CD4-positive, alpha-beta T cell treated with Interleukin-15 for 1 hour (primary cell): Measurements from ENCODE around the gene FBXL13.
A peak's percentile ranks its signal among the peaks of the same experiment; 100 is the strongest.
"Not testable (repeated sequence)": the region's sequence is repeated elsewhere in the genome, so short reads cannot be mapped to it uniquely, and the experiment has no call there.

Source experiments
- DNase-seq: peaks from one replicate; pipeline ENCODE4 v3.0.0-alpha.2; 2020

Gene FBXL13

DNA sequence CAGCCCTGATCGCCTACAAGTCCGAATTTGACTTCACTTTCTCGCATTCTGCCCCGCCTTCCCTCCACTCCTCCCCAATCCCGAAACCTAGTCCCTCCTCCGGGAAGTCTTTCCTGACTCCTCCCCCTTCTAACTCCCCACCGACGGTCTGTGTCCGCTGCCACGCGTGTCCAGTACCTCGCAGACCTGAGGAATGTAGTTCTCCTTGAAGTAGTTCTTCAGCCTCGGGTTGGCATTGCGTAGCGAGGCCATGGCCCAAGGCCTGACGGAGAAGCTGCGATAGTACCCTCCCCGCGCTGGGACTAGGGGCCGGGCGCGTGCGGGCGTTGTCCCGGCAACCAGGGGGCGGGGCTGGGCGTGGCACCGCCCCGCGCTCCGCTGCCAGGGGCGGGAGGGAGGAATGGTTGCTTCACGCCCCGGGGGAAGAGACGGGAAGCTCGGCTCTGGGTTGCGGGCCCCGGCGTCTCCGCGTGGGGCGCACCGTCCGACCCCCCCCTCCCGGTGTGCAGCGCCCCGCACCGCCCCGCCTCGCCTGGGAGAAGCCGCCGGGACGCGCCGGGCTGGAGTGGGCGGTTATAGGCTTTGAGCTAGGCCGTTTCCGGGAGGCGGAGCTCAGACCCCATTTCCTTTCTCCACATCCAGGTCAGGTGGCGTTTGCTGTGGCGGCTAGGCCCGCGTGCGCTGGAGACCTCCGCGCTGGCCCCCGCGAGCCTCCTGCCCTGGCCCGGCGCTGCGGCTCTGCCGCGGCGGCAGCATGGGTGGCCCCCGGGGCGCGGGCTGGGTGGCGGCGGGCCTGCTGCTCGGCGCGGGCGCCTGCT, at the start of gene FBXL13, which contains the start of gene ARMC10:
Gene FBXL13 (minus strand): TSS at position 278 of the 818 bp plus-strand sequence.
Gene ARMC10 (plus strand): TSS at position 622 of the 818 bp plus-strand sequence. CDS start 133 bp downstream, at position 755.
- DNase-seq, result peak; percentile 91

- no peak for DNase-seq
Measured at GRCh38 chr7:103123529-103123928, 48.9 kb upstream of the FBXL13 start.

DNA sequence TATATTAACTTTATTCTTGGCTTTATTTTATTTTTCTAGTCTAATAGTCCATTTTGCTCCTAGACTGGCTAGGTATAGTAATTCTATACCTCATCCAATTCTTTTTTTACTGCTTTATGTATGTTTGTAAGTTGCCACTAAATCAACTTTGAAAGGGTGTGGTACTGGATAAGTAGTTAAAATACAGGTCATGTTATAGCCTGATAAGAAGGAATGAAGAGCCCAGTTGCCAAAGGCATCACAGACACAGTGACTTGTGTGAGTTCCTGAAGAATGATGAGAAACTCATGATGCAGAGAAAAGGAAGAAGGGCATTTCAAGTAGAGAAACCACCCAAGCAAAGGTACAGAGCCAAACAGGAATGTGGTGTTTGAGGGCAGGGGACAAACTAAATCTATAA, 47.0 kb upstream of the FBXL13 start:
- DNase-seq, result no peak

- DNase-seq, result no peak
Measured at GRCh38 chr7:103120362-103120761, 45.8 kb upstream of the FBXL13 start.

DNA sequence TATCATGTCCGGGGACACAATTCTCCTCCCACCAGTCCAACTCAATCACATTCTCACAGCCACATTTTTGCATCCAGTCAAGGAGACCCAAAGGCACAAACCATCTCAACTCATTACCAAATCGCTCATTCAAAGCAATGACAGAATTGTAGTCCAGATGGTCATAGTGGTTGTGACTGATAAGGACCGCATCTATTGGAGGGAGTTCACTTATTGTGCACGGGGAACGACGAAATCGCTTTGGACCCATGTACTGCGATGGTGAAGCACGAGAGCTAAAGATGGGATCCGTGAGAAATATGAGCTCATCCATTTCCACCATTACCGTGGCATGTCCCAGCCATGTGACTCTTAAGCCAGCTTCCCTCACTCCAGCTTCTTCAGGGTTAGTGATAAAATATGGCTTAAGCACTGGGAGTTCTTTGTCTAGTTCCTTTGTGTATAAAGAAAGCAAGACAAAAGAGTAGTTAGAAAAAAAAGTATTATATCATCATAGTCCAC, 45.2 kb upstream of the FBXL13 start:
- DNase-seq, result no peak

DNA sequence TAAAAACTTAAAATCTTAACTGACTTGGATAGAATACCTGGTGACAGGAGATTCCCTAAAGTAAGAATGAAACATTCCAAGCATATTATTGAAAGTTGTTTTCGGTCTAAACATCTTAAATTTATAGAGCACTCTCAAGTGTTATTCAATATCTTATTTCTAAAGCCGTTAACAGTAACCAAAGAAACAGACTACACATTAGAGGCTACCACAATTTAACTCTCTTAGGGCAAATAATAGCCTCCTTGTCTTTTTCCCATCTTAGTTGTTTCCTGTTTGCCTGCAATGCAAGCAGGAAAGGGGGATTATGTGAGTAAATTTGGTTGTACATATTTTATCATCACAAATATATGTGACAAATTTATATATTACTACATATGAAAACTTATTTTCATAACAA, 42.9 kb upstream of the FBXL13 start:
- no peak for DNase-seq

- DNase-seq, result no peak
Measured at GRCh38 chr7:103116991-103117390, 42.4 kb upstream of the FBXL13 start.

GRCh38 chr7:103116511-103116910, 41.9 kb upstream of the FBXL13 start:
- no peak for DNase-seq

- DNase-seq, result no peak
Measured at GRCh38 chr7:103115771-103116170, 41.2 kb upstream of the FBXL13 start.

GRCh38 chr7:103114576-103115008, 40.0 kb upstream of the FBXL13 start:
- DNase-seq, result no peak

DNA sequence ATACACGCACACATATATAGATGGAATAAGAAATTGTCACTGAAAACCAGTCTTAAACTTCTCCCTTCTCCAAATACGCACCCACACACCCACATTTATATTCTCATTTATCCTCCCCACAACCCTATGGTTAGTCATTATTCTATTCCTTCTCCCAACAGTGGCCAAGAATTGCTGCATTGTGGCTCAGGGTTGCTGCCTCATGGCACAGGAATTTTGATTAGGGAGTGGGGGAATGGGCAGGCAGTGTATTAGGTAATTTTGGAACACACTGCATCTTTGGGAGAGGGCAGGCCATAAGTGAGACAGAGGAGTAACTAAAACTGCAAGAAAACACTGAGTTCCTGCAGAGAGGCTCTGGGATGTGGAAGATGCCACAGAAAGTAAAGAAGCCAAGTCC, 38.6 kb upstream of the FBXL13 start:
- no peak for DNase-seq

DNA sequence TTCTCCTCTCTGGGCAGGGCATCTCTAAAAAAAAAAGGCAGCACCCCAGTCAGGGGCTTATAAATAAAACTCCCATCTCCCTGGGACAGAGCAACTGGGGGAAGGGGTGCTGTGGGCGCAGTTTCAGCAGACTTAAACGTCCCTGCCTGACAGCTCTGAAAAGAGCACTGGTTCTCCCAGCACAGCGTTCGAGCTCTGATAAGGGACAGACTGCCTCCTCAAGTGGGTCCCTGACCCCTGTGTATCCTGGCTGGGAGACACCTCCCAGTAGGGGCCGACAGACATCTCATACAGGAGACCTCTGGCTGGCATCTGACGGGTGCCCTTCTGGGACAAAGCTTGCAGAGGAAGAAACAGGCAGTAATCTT, 32.1 kb upstream of the FBXL13 start:
- not testable (repeated sequence) for DNase-seq

GRCh38 chr7:103106005-103106702, 31.6 kb upstream of the FBXL13 start:
- DNase-seq, result no peak

- no peak for DNase-seq
Measured at GRCh38 chr7:103101543-103101942, 26.9 kb upstream of the FBXL13 start.

- no peak for DNase-seq
Measured at GRCh38 chr7:103100348-103100747, 25.8 kb upstream of the FBXL13 start.

DNA sequence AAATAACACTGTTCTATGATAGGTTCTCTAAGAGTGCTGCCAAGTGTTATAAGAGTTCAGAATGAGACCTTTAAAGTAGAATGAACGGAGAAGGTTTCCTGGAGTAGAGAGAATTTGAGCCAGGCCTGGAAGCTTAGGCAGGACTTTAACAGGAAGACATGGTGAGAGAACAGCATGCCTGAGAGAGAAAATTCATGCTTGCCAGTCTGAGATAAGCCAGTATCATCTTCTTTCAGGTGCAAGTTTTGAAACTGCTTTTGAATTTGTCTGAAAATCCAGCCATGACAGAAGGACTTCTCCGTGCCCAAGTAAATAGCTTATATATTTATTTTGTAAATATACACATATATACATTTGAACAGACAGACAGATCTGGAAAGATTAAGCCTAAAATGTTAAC, 22.4 kb upstream of the FBXL13 start:
- DNase-seq, result no peak

GRCh38 chr7:103095558-103095957, 21.0 kb upstream of the FBXL13 start:
- DNase-seq, result not testable (repeated sequence)

GRCh38 chr7:103094102-103094501, 19.5 kb upstream of the FBXL13 start:
- DNase-seq, result no peak

DNA sequence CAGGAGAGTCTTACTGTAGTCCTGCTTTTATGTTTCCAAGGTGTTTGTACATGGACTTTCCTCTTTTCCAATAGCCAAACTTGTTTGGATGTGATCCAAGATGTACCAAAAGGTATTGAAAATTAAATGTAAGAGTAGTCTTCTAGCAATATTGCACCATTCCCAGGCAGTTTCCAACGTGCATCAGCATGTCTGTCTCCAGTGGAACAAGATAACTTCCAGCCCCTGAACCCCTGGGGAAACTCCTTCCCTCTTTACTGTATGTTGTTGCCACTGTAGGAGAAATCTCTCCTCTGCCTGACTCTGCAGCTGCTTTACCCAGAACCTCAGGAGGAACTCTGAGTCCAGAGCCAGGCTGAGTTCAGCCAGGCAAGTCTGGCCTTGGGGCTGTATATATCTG, 18.8 kb upstream of the FBXL13 start:
- no peak for DNase-seq

DNA sequence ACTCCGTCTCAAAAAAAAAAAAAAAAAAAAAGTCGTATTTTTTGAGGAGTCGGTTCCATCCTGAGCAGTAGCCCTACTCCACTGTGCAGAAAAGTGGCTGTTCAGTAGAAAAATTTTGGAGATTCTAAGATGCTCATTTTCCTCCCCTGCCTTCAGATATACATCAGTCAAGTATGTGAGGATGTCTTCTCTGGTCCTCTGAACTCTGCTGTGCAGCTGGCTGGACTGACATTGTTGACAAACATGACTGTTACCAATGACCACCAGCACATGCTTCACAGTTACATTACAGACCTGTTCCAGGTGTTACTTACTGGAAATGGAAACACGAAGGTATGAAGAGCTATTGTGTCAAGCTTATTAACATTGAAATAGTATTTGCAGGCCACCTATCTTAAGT, 17.7 kb upstream of the FBXL13 start:
- not testable (repeated sequence) for DNase-seq

- DNase-seq, result no peak
Measured at GRCh38 chr7:103083210-103083609, 8.6 kb upstream of the FBXL13 start.

- DNase-seq, result no peak
Measured at GRCh38 chr7:103082497-103082896, 7.9 kb upstream of the FBXL13 start.

DNA sequence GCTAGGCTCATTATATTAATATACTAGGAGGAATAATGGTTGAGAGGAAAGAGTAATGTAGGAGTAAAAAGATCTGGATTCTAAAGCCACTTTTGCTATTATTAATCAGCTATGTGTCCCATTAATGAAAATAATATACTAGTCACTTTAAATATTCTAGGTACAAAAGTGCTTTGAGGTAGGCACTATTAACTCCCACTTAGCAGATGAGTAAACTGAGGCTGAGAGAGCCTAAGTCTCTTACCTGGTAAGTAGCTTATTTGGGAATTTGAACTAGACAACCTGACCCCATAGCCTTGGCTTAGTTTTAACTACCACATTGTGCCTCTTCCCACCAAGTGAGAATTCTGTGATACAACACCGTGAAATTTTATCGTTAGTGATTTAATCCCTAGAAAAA, 6.3 kb upstream of the FBXL13 start:
- DNase-seq, result no peak

DNA sequence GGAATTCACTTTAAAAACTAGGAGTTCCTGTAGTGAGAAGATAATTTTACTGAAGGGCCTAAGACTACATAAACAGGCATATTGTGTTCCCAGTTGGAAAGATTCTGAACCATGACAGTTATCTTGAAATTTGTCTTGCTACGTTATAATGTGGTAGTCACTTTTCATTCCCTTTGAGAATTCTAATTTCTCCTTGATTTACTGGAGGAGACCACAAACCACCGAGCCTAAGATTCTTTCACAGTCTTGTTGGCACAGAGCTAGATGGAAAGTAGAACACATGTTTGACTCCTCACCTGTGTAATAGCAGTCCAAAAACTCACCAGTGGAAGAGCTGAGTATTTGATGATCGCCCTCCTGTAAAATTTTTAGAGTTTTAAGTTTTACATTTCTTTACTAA, 5.2 kb upstream of the FBXL13 start:
- DNase-seq, result no peak
